Panc1 (cell line): ENCODE measurements around the gene RAI14. TPM values are rescaled to one million over a fixed set of nuclear protein-coding genes. Genes with fewer than 3 reads are reported as not detected.

Experiments
- ATAC-seq: fragments of 200-7000 bp; cut with Tn5 transposase; 2 replicates; pipeline ENCODE4 v1.9.1; 2020; ENCODE audit warnings: mild to moderate bottlenecking, moderate library complexity
- BruUV-seq: library from RNA; stranded (reverse); fragments of 400-500 nt; replicated peaks from 2 replicates; lab custom pipeline; 2021; lab: Mats Ljungman, UMichigan
- CTCF ChIA-PET: fragments of 300-600 bp; sonication (Branson Sonifier 250); formaldehyde crosslinking; loops from one replicate; lab custom pipeline; 2022; ENCODE audit warnings: antibody characterized with exemption; lab: Charles Lee
- POLR2A ChIA-PET: fragments of 300-600 bp; sonication (Branson Sonifier 250); formaldehyde crosslinking; loops from one replicate; lab custom pipeline; 2022; ENCODE audit warnings: antibody characterized with exemption; lab: Charles Lee
- DNase-seq: peaks from one replicate; pipeline ENCODE4 v3.0.0-alpha.2; 2010; ENCODE audit warnings: low read depth, low spot score
- H3K27ac ChIP-seq: 2 replicates; pipeline ENCODE4 v1.5.1; 2011; ENCODE audit warnings: mild to moderate bottlenecking, low read length, inconsistent platforms
- H3K27me3 ChIP-seq: fragments of 200-500 bp; sonication (Bioruptor generic); 2 replicates; pipeline ENCODE4 v1.6.0; 2014; ENCODE audit warnings: low read length, inconsistent platforms; ENCODE audit not compliant: control insufficient read depth, insufficient read depth
- H3K36me3 ChIP-seq: fragments of 200-500 bp; sonication (Bioruptor generic); 2 replicates; pipeline ENCODE4 v1.5.1; 2014; ENCODE audit warnings: inconsistent platforms, mild to moderate bottlenecking, low read length, moderate library complexity; ENCODE audit not compliant: control insufficient read depth, insufficient read depth
- H3K4me1 ChIP-seq: 2 replicates; pipeline ENCODE4 v1.5.1; 2011; ENCODE audit warnings: inconsistent platforms, mild to moderate bottlenecking, low read length, moderate library complexity; ENCODE audit not compliant: control insufficient read depth, insufficient read depth
- H3K4me3 ChIP-seq, 2 experiments: 2 replicates each; pipeline ENCODE4 v1.5.1; 2011 to 2012; ENCODE audit warnings: low read depth in 2 of 2, low read length in 2 of 2, mild to moderate bottlenecking in 2 of 2, inconsistent platforms in 1 of 2, moderate library complexity in 1 of 2
- H3K9me3 ChIP-seq: fragments of 200-500 bp; sonication (Bioruptor generic); 2 replicates; pipeline ENCODE4 v1.5.1; 2014; ENCODE audit warnings: low read depth, mild to moderate bottlenecking, inconsistent platforms, low read length, moderate library complexity; ENCODE audit not compliant: control insufficient read depth, insufficient read depth
- POLR2AphosphoS5 ChIP-seq: IDR thresholded peaks from 2 replicates; pipeline ENCODE4 v1.6.1; 2012; ENCODE audit warnings: mild to moderate bottlenecking, low read depth, low read length, moderate library complexity
- SIN3A ChIP-seq: IDR thresholded peaks from 2 replicates; pipeline ENCODE4 v1.6.1; 2012; ENCODE audit warnings: low read depth, mild to moderate bottlenecking, low read length, moderate library complexity, borderline replicate concordance; ENCODE audit not compliant: insufficient read depth
- TCF7L2 ChIP-seq: IDR thresholded peaks from 2 replicates; pipeline ENCODE4 v1.6.1; 2011; ENCODE audit warnings: mild to moderate bottlenecking, low read depth, low read length, inconsistent platforms
- in situ Hi-C: cut with HindIII; loops from 2 replicates; pipeline ENCODE4 v1.10.0; 2016; ENCODE audit warnings: low sequenced_read_pairs, low pct_unique_long_range_greater_than_20kb
- intact Hi-C: fragments of 100-400 bp; cut with micrococcal nuclease; formaldehyde crosslinking; loops from one replicate; pipeline ENCODE4 v1.10.0; 2022; ENCODE audit not compliant: unreplicated experiment
- total RNA-seq: library from RNA; stranded (reverse); gene quantifications from one replicate; pipeline ENCODE4 v1.2.1, GENCODE V29; 2021; ENCODE audit not compliant: unreplicated experiment
- TF ChIP-seq, protein P1 (sequence below): fragments of 450-650 bp; IDR thresholded peaks from 2 replicates; pipeline ENCODE4 v1.5.1; 2017; ENCODE audit warnings: mild to moderate bottlenecking
- TF ChIP-seq, protein P2 (sequence below), 2 experiments: IDR thresholded peaks; 2 replicates each; pipeline ENCODE4 v1.6.1; 2011 to 2012; ENCODE audit warnings: low read depth in 2 of 2, control low read depth in 1 of 2, low read length in 1 of 2, mild to moderate bottlenecking in 1 of 2, moderate library complexity in 1 of 2; ENCODE audit not compliant: insufficient read depth in 1 of 2

Gene RAI14
- total RNA-seq, 1 experiment from 2014 or later, result 18.5 TPM

DNA sequence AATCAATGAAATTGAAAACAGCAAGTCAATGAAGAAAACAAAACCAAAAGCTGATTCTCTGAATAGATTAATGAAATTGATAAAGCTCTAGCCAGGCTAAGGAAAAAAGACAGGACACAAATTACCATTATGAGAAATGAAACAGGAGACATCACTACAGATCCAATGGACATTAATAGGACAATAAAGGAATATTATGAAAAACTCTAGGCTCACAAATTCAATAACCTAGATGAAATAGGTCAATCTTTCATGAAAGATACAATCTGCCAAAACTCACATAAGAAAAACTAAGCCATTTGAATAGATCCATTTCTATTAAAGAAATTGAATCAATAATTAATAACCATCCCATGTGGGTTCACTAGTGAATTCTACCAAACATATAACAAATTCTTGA is 220.1 kb downstream of the RAI14 start:
- Histone ChIP-seq H3K4me1 (no peaks in the 10 kb centered on the region), H3K9me3 (no peaks in the 10 kb centered on the region), H3K27ac (no peak overlapping the region), H3K36me3 (no peaks in the 10 kb centered on the region), H3K4me3 (no peak overlapping the region), H3K27me3 (no peaks in the 10 kb centered on the region)
- no TSS peak for BruUV-seq
- CTCF ChIA-PET, result no interaction called here
- in situ Hi-C loops (no loop called here), intact Hi-C loops (no loop called here)
- no peak for DNase-seq
- TF ChIP-seq, protein P1, sequence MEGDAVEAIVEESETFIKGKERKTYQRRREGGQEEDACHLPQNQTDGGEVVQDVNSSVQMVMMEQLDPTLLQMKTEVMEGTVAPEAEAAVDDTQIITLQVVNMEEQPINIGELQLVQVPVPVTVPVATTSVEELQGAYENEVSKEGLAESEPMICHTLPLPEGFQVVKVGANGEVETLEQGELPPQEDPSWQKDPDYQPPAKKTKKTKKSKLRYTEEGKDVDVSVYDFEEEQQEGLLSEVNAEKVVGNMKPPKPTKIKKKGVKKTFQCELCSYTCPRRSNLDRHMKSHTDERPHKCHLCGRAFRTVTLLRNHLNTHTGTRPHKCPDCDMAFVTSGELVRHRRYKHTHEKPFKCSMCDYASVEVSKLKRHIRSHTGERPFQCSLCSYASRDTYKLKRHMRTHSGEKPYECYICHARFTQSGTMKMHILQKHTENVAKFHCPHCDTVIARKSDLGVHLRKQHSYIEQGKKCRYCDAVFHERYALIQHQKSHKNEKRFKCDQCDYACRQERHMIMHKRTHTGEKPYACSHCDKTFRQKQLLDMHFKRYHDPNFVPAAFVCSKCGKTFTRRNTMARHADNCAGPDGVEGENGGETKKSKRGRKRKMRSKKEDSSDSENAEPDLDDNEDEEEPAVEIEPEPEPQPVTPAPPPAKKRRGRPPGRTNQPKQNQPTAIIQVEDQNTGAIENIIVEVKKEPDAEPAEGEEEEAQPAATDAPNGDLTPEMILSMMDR, result no peak
- TF ChIP-seq TCF7L2 (no peak), POLR2AphosphoS5 (no peak), SIN3A (no peak)
- TF ChIP-seq, protein P2, sequence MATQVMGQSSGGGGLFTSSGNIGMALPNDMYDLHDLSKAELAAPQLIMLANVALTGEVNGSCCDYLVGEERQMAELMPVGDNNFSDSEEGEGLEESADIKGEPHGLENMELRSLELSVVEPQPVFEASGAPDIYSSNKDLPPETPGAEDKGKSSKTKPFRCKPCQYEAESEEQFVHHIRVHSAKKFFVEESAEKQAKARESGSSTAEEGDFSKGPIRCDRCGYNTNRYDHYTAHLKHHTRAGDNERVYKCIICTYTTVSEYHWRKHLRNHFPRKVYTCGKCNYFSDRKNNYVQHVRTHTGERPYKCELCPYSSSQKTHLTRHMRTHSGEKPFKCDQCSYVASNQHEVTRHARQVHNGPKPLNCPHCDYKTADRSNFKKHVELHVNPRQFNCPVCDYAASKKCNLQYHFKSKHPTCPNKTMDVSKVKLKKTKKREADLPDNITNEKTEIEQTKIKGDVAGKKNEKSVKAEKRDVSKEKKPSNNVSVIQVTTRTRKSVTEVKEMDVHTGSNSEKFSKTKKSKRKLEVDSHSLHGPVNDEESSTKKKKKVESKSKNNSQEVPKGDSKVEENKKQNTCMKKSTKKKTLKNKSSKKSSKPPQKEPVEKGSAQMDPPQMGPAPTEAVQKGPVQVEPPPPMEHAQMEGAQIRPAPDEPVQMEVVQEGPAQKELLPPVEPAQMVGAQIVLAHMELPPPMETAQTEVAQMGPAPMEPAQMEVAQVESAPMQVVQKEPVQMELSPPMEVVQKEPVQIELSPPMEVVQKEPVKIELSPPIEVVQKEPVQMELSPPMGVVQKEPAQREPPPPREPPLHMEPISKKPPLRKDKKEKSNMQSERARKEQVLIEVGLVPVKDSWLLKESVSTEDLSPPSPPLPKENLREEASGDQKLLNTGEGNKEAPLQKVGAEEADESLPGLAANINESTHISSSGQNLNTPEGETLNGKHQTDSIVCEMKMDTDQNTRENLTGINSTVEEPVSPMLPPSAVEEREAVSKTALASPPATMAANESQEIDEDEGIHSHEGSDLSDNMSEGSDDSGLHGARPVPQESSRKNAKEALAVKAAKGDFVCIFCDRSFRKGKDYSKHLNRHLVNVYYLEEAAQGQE (IDR thresholded peaks at IDR 0.05; ENCODE audit: insufficient read depth in 1 of 2, low read depth in 2 of 2, low read length in 1 of 2), result no peak
- no peak for ATAC-seq
- POLR2A ChIA-PET, result no interaction called here

DNA sequence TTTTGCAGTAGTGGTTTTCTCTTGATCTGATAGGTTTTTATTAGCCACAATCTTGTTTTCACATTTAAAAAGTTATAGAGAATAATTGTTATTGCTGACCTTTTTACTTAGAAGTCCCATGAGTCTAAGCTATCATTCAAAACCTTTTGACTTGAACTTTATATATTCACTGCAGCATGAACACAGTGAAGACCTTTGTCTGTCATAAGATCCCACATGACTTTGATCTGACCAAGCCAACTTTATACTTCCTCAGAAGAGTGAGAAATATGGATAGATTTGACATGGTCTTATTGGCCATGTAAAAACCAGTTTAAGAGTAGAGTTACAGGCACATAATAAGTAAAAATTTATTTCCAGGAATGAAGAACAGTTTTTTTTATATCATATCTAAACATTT is 225.1 kb downstream of the RAI14 start:
- CTCF ChIA-PET, result no interaction called here

More for the DNA sequence above, 225.1 kb downstream of the RAI14 start:
- Histone ChIP-seq H3K36me3 (no peaks in the 10 kb centered on the region), H3K4me3 (no peak overlapping the region), H3K4me1 (no peaks in the 10 kb centered on the region), H3K27ac (no peak overlapping the region), H3K27me3 (peaks cover 3% of the 10 kb centered on the region), H3K9me3 (no peaks in the 10 kb centered on the region)
- ATAC-seq (no peak), DNase-seq (no peak)
- intact Hi-C loops (no loop called here), in situ Hi-C loops (no loop called here)
- POLR2A ChIA-PET, result no interaction called here
- BruUV-seq, result no TSS peak
- TF ChIP-seq, protein P1, result no peak
- TF ChIP-seq SIN3A, result no peak
- no peak for TF ChIP-seq TCF7L2
- TF ChIP-seq POLR2AphosphoS5, result no peak
- TF ChIP-seq, protein P2 (IDR thresholded peaks at IDR 0.05; ENCODE audit: insufficient read depth in 1 of 2, low read depth in 2 of 2, low read length in 1 of 2), result no peak

Other genes starting within 250 kb of the RAI14 start
- not detected for gene TTC23L, start 182.8 kb downstream of the RAI14 start, total RNA-seq